ENCODE measurements around the gene CES2. TPM values are rescaled to one million over a fixed set of nuclear protein-coding genes. Genes with fewer than 3 reads are reported as not detected.

The CES2 gene
- total RNA-seq, 3 donors from 2014 or later = 180 to 566 (median 456) TPM

DNA sequence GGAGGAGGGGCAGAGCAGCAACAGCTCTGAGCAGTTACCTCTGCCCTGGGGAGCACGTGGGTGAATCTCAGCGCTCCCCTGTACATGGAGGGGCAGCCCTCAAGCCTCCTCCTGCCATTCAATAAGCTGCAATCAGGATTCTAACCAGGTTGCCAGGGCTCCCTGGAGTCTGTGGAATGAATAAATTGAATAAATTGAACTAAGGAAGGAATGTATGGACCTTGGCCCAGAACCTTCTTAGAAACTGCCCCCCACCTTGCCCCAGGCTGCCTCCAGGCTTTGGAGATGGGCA is 15.1 kb upstream of the CES2 start:
- Histone ChIP-seq H3K4me3 (no peak overlapping the region), H3K9me3 (no peaks in the 10 kb centered on the region), H3K36me3 (ENCODE audit: low read depth) (no peaks in the 10 kb centered on the region), H3K4me1 (ENCODE audit: low read depth) (peaks cover 6% of the 10 kb centered on the region)
- ATAC-seq = no peak
- TF ChIP-seq, protein P1, sequence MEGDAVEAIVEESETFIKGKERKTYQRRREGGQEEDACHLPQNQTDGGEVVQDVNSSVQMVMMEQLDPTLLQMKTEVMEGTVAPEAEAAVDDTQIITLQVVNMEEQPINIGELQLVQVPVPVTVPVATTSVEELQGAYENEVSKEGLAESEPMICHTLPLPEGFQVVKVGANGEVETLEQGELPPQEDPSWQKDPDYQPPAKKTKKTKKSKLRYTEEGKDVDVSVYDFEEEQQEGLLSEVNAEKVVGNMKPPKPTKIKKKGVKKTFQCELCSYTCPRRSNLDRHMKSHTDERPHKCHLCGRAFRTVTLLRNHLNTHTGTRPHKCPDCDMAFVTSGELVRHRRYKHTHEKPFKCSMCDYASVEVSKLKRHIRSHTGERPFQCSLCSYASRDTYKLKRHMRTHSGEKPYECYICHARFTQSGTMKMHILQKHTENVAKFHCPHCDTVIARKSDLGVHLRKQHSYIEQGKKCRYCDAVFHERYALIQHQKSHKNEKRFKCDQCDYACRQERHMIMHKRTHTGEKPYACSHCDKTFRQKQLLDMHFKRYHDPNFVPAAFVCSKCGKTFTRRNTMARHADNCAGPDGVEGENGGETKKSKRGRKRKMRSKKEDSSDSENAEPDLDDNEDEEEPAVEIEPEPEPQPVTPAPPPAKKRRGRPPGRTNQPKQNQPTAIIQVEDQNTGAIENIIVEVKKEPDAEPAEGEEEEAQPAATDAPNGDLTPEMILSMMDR (IDR thresholded peaks at IDR 0.05) = no peak
- DNase-seq = no peak
- intact Hi-C loops (cut with DNase I, micrococcal nuclease) = no loop called here

DNA sequence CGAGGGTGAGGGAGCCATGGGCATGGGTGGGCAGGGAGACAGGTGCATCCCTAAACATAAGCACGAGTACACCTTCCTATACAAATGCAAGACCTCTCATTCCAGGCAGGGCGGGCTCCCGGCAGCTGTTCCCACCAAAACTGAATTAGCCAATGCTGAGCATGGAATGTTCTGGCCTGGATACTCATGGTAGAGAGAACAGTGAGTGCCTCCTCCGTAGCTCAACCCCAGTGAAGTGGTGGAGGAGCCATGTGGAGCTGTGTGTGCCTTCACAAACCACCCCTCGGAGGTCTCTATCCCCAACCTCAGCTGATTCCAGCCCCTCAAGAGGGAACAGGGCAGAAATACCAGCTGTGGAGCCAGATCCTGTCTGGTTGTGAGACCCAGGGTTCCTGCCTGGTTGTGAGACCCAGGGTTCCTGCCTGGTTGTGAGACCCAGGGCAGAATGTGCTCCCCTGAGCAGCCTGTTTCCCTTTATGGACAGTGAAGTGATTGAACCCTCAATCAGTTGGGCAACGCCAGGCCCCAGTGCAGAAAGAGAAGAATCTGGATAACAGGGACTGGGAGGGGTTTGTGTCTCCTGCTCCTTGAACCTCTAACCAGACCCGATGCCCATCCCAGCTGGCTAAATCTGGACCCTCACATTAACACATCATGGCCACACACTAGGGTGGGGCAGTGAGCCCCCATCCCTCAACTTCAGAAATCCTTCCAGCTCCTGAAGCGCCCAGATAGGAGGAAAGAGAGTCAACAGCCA is 14.2 kb upstream of the CES2 start:
- Histone ChIP-seq H3K9me3 (no peaks in the 10 kb centered on the region), H3K36me3 (ENCODE audit: low read depth) (no peaks in the 10 kb centered on the region), H3K4me1 (ENCODE audit: low read depth) (peaks cover 8% of the 10 kb centered on the region), H3K4me3 (no peak overlapping the region)
- ATAC-seq (no peak), DNase-seq (no peak)
- intact Hi-C loops (cut with DNase I, micrococcal nuclease) = no loop called here
- TF ChIP-seq, protein P1 (IDR thresholded peaks at IDR 0.05) = no peak

DNA sequence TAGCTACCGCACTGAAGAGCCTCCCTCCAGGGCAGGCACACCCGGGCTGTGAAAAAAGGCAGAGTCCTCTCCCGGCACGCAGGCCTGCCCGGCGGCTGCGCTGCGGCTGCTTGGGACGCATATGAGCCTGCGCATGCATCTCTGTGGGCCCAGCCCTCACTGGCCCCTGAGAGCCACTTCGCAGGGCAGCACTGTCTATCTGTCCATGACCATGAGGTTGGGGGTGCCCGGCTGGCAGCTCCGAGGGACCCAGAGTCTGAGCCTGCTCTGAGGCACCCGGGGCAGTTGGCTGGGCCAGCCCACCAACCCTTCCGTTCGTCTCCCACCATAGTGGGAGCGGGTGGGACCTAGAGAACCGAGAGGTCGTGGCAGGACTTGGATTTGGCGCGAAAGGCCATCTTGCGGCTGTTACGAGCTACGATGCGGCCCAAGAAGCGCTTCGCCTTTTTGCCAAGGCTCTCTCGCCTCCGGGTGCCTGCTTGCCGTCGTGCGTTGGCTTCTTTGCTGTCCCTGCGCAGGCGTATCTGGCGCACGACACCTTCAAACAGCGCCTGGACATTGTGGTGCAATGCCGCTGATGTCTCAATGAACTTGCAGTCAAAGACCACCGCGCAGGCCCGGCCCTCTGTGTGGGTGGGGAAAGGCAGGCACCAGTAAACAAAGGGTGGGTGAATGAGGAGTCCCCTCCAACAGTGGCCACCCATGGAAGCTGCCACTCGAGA is 13.4 kb upstream of the CES2 start:
- no peak for ATAC-seq
- Histone ChIP-seq H3K4me3 (no peak overlapping the region), H3K4me1 (ENCODE audit: low read depth) (peaks cover 8% of the 10 kb centered on the region), H3K36me3 (ENCODE audit: low read depth) (no peaks in the 10 kb centered on the region), H3K9me3 (no peaks in the 10 kb centered on the region)
- no peak for DNase-seq
- intact Hi-C loops (cut with DNase I, micrococcal nuclease) = no loop called here
- TF ChIP-seq, protein P1 (IDR thresholded peaks at IDR 0.05) = no peak

DNA sequence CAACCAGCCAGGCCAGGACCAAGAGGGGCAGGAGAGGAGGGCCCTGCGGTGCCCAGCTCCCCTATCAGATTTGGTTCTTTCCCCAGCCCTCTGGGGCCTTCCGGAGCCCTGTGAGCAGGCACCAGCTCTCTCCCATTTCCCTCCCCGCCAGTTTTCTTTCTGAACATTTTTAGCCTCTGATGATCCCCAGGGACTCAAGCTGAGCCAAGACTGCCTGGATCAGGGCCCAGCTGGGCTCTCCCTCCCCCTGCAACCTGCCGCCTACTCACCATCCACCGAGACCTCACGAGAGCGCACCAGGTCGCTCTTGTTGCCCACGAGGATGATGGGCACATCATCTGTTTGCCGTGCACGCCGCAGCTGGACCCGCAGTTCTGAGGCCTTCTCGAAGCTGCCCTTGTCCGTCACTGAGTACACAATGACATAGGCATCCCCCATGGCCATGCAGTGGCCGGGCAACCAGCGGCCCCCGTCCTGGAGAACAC is 12.0 kb upstream of the CES2 start:
- Histone ChIP-seq H3K4me3 (no peak overlapping the region), H3K9me3 (no peaks in the 10 kb centered on the region), H3K4me1 (ENCODE audit: low read depth) (peaks cover 8% of the 10 kb centered on the region), H3K36me3 (ENCODE audit: low read depth) (no peaks in the 10 kb centered on the region)
- DNase-seq (no peak), ATAC-seq (no peak)
- intact Hi-C loops (cut with DNase I, micrococcal nuclease) = no loop called here
- TF ChIP-seq, protein P1 (IDR thresholded peaks at IDR 0.05) = no peak

DNA sequence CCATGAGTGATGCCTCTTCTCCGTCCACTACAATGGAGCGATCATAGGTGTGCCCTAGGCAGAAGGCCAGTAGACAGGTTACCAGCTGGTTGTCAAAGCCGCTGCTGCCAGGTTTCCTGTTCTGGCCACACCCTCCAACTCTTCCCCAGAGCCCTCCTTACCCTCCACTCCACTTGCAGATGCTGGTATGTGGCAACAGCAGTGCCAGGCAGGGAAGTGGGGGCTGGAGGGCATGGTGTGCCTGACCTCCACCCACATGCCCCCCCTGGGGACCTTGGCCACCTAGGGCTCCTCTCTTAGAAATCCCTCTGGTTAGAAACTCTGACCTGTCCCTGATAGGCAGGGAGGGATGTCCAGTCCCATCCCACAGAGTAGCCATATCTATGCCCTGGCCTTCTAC is 11.4 kb upstream of the CES2 start:
- peaks cover 8% of the 10 kb centered on the region for H3K4me1 ChIP-seq (ENCODE audit: low read depth)
- DNase-seq = peak in 1 of 3 donors; percentile 58
- TF ChIP-seq, protein P1 (IDR thresholded peaks at IDR 0.05) = no peak
- no peaks in the 10 kb centered on the region for H3K36me3 ChIP-seq (ENCODE audit: low read depth)
- no peaks in the 10 kb centered on the region for H3K9me3 ChIP-seq
- H3K4me3 ChIP-seq = no peak overlapping the region
- ATAC-seq = peak; percentile 58
- intact Hi-C loops (cut with DNase I, micrococcal nuclease) = no loop called here

All from mucosa of descending colon (tissue), 3 donors.